NCI-H748 (cell line): Measurements from ENCODE around the gene EVC2.
"Not testable (repeated sequence)": the region's sequence is repeated elsewhere in the genome, so short reads cannot be mapped to it uniquely, and the experiment has no call there.

Source experiments
- DNase-seq: peaks from one replicate; lab custom pipeline; 2025; ENCODE audit not compliant: unreplicated experiment; lab: John Stamatoyannopoulos, UW

The EVC2 gene

DNA sequence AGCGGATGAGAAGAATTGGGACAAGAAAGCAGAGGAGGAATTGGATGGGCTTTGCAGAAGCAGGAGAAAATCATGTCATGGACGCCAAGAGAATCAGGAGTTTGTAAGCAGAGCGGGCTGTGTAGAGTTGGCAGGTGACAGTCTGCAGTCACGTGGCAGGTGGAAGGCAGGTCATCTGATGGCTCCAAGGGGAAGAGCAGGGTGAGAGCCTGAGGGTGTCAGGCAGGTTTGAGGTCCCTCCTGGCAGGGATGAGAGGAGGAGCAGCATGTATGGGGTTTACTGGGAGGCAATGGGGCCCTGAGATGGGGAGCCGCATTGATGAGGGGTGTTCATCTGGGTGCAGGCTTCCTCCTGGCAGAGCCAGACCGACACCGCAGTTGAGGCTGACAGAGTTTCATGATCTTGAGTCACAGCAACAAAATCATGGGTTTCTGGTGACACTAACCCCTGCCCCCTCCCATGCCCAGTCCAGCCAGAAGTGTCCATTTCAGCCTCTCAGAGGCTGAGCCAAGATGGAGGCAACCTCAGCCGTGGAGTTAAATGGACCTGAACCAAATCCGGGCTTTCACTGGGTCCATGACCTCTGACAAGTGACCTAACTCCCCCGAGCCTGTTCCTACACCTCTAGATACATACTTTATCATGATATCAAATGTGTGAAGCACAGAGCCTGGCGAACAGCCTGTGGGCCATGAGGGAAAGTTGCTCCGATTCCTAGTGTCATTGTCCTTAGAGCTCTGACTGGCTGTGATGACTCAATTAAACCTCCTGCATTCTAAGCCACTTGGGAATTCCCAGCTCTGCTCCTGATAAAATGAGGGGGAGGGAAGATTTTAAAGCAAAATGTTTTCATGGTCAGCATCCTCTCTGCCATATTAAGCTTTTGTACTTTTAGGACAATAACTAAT, 38.7 kb upstream of the EVC2 start:
- DNase-seq: no peak

GRCh38 chr4:5746250-5746649, 37.9 kb upstream of the EVC2 start:
- no peak for DNase-seq

DNA sequence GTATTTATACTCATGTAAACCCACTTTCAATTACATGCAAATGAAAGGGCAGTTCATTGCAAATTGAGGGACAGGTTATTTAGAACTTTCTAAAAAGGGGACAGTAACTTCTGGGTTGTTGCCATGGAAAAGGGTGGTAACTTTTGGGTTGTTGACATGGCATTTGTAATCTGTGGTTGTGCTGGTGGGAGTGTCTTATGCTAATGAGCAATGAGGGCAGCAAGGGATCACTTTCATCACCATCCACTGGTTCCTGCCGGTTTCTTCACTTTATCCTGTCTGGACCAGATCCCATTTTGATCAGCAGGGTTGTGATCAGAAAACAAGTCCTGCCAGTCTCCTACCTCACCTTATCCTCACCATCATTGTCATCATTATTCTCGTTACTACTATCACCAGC, 34.6 kb upstream of the EVC2 start:
- DNase-seq: no peak

GRCh38 chr4:5742388-5742787, 34.0 kb upstream of the EVC2 start:
- no peak for DNase-seq

- no peak for DNase-seq
These were observed 29.7 kb upstream of the EVC2 start for GRCh38 chr4:5738061-5738460.

DNA sequence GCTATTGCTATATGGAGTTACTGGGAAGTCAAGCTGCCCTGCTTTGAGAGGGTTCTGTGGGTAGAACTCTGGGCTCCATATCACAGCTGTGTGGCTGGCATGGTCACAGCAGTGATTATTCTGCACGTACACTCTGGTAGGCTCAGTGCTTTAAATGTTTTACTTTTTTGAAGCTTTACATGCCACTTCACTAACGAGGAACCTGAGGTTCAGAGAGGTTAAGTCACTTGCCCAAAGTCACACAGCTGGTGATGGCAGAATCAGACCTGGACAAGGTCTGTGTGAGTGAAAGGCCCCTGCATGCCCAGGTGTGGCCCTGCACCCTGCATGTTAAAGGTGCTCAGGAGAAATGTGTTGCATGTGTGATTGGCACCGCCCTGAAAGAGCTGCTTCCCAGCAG, 27.1 kb upstream of the EVC2 start:
- DNase-seq: no peak

- DNase-seq: no peak
These were observed 26.5 kb upstream of the EVC2 start for GRCh38 chr4:5734853-5735252.

- no peak for DNase-seq
These were observed 23.8 kb upstream of the EVC2 start for GRCh38 chr4:5732158-5732557.

DNA sequence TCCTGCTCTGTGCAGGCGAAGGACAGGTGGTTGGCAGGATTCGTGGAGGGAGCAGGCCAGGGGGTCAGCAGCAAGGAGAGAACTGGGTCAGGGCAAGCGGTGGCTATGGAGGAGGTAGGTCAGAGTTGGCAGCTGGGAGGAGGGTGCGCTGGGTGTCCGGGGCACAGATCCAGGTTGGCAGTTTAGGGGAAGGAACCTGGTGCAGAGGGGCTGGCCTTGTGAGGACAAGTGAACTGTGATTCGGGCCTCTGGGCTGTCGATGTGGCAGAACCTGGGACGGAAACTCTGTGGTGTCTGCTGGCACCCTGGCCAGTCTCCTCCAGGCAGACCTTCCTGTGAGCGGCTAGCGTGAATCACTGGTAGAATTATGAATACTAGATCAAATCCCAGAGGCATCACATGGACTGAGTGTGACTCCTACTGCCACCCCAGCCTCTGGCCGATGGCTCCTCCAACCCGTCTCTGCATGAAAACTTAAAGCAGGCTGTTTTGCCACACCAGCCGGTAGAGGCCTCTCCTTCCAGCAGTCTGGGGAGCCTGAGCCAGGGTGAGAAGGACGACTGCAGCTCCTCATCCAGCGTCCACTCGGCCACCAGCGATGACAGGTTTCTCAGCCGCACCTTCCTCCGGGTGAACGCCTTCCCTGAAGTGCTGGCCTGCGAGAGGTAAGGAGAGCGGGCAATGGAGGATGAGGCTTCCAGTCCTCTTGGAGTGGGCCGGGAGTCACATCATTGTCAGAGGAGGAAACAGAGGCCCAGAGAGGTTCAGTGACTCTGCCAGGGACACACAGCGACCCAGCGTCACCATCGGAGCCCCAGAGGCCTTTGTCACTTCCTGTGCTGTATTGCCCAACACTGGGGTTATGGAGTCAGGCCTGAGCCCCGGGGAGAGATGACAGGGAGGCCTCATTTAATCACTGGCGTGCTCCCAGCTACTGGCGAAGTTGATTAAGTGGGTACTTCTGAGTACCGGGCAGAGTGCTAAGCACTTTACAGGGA, 22.9 kb upstream of the EVC2 start:
- no peak for DNase-seq

DNA sequence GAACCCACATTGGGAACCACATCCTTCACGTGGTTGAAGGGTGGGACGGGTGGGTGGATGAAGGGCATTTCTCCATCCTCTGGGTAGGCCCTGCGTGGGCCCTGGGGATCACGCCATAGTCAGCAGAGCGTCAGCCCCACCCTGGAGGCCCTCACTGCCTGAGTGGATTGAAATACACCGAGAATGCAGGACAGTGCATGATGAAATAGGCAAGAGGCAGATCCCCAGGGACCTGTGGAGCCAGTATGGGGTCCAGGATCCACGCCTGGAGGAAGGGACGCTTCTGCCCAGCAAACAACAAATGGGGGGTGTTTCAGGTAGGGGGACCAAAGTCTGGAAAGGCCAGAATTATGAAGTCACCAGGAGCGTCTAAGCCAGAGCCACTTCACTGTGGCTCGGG, 22.1 kb upstream of the EVC2 start:
- DNase-seq: no peak

GRCh38 chr4:5728412-5728811, 20.1 kb upstream of the EVC2 start:
- not testable (repeated sequence) for DNase-seq

DNA sequence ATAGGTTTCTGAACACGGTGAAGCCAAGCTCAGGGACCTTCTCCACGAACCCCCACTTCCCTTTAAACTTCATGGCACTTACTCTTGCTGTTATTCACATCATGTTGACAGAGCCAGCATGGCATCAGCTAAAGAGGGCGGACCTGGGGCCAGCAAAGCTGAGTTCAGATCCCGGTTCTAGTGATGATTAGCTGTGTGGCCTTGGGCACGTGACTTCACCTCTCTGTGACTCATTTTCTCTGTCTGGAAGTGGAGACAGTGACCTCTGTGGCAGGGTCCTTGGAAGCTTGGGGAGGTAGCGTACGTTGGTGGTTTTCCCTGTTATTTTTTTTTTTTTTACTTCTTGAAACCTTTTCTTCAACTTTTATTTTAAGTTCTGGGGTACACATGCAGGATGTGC, 16.0 kb upstream of the EVC2 start:
- no peak for DNase-seq

- no peak for DNase-seq
These were observed 14.0 kb upstream of the EVC2 start for GRCh38 chr4:5722328-5722727.

DNA sequence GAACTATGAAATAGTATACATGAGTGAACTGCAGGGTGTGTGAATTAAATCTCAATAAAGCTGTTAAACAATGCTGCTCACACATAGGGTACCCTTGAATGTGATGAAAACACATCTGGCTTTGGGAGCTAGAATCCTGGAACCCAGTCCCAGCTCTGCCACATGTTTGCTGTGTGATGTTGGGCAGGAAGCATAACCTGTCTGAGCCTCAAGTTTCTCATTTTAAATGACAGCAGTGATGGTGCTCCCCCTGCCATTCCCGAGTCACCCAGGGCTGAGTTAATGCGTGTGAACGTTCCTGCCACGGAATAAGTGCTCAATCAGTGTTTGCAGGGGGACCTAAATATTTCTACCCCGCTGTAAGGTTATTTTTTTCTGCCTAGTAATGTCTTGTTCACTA, 13.6 kb upstream of the EVC2 start:
- no peak for DNase-seq

DNA sequence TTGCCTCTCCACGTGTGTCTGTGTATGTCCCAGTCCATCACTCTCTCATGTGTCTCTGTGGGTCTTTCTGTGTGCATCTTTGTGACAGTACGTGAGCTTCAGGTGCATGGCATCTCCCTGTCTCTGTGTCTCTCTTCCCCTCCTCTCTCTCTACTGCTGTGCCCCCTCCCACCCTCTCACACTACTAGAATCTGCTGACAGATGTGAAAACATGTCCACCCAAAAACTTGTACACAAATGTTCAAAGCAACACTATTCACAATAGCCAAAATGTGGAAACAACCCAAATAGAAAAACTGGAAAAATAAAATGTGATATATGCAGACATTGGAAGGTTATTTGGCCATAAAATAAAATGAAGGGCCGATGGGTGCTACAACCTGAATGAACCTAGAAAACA, 12.6 kb upstream of the EVC2 start:
- DNase-seq: no peak

DNA sequence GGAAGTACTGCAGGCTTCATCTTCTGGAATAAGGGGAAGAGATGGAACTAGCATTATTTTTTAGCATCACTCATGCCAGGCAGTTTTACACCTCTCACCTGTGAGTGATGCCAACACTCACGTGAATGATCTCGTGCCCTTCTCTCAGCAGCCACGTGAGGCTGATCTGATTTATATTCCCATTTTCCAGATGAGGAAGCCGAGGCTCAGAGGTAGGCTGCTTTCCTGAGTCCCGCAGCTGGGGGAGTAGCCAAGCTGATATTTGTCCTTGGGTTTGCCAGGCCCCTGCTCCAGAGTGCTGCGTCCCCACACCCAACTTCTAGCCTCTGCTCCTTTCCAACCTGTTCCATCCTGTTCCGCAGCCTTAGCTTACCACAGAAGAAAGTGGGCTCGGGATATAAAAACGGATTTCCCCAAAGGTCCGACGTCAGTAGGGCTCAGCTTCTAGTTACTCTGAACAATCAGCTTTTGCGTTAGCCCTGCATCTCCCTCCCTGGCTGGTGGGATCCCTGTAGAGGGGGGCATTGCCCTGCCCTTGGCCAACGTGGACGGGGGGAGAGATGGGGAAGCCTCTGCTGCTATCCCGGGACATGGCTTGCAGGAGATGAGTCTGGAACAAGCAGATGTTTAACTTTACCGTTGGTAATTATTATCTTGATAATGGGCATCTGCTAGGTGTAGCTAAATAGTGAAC, 11.9 kb upstream of the EVC2 start:
- no peak for DNase-seq

DNA sequence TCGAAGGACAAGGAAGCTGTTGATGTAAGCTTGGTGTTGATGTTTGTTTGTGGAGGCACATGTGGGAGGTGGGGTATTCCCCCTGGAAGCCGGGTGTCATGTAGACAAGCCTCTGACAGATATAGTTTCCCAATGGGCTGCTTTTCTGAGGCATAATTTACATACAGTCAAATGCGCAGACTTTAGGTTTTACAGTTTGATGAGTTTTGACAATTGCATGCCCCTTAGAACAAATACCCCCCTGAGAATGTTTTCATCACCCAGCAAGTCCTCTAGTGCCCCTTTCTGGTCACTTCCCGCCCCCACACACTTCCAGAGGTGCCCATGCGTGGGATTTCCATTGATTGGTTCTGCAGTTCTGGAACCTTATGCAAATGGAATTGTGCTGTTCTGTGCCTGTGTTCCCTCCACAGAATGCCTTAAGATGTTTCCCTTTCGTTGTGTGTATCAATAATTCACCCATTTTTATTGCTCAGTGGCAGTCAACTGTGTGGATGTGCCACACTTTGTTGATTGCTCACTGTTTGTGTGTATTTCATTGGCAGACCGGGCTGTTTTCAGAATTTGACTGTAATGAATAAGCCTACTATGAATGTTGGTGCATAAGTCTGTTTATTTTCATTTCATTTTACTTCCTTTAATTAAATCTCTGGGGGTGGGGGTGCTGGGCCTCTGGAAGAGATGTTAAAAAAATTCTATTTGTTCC, 11.1 kb upstream of the EVC2 start:
- no peak for DNase-seq

DNA sequence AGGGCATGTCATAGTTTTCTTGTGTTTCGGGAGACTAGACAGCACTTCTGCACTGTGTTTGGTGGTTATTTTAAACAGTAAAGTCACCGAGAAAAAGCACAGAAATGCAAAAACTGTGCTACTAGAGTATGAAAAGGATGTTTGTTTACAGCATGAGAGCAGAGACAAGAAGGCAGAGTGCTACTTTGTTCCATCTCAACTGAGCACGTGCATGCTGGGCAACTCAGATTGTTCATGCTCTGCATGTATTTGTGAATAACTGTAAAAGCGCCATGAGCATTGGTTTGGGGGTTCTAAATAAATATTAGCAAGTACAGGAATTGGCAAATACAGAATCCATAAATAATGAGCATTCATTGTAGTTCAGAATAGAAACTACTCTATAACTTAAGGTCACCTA, 10.1 kb upstream of the EVC2 start:
- no peak for DNase-seq

- no peak for DNase-seq
These were observed 9.2 kb upstream of the EVC2 start for GRCh38 chr4:5717449-5718158.

DNA sequence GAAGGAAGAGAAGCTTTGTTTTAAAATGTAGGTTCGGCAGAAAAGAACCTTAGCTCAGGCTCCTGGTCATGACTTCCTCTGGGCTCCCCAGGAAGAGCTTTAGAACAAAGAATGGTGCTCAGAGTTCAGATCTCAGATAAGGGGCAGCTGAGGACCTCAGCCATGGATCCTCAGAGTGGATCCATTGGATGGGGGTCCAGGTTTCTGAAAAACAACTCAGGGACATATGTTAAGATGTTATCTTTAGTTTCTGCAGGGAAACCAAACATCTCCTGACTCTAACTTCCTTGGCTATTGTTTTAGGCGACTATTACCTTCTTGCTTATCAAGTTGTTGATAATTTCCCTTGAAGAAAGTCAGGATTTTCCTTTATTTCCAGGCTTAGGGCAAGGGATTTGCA, 8.0 kb upstream of the EVC2 start:
- no peak for DNase-seq
